Lung (tissue), 12 donors: ENCODE data around the gene VAMP5. TPM values are rescaled to one million over a fixed set of nuclear protein-coding genes. Genes with fewer than 3 reads are reported as not detected.

Source experiments
- ATAC-seq: fragments of 200-7000 bp; cut with Tn5 transposase; one replicate; pipeline ENCODE4 v1.9.1; 2020; ENCODE audit warnings: moderate number of reproducible peaks; ENCODE audit not compliant: insufficient read depth, low FRiP score
- DNase-seq, 3 donors: peaks; one replicate each; pipeline ENCODE4 v3.0.0-alpha.2; 2013 to 2017
- H3K27ac ChIP-seq, 2 donors: one replicate each; pipeline ENCODE4 v1.5.1; 2013; ENCODE audit warnings: mild to moderate bottlenecking in 2 of 2, moderate library complexity in 2 of 2, control low read depth in 1 of 2, inconsistent platforms in 1 of 2, low read depth in 1 of 2, low read length in 1 of 2
- H3K27me3 ChIP-seq, 3 donors: one replicate each; pipeline ENCODE4 v1.5.1; 2013; ENCODE audit warnings: low read length in 2 of 3; ENCODE audit not compliant: control insufficient read depth in 3 of 3, insufficient read depth in 3 of 3
- H3K36me3 ChIP-seq, 4 donors: one replicate each; pipeline ENCODE4 v1.5.1; 2013; ENCODE audit warnings: low read length in 4 of 4, mild to moderate bottlenecking in 1 of 4, moderate library complexity in 1 of 4; ENCODE audit not compliant: control insufficient read depth in 4 of 4, insufficient read depth in 4 of 4
- H3K4me1 ChIP-seq, 5 donors: one replicate each; pipeline ENCODE4 v1.5.1; 2013; ENCODE audit warnings: low read length in 5 of 5, mild to moderate bottlenecking in 2 of 5, moderate library complexity in 1 of 5; ENCODE audit not compliant: control insufficient read depth in 5 of 5, insufficient read depth in 5 of 5
- H3K4me3 ChIP-seq: one replicate; pipeline ENCODE4 v1.5.1; 2013; ENCODE audit warnings: mild to moderate bottlenecking, control low read depth, moderate library complexity
- H3K9ac ChIP-seq, 2 donors: one replicate each; pipeline ENCODE4 v1.5.1; 2013; ENCODE audit warnings: low read length in 2 of 2, control low read depth in 1 of 2; ENCODE audit not compliant: insufficient read depth in 1 of 2
- H3K9me3 ChIP-seq, 4 donors: one replicate each; pipeline ENCODE4 v1.5.1; 2013; ENCODE audit warnings: low read length in 3 of 4, mild to moderate bottlenecking in 1 of 4, moderate library complexity in 1 of 4; ENCODE audit not compliant: control insufficient read depth in 4 of 4, insufficient read depth in 3 of 4
- WGBS, 2 donors: extraction: QIAGEN DNeasy Blood & Tissue Kit; methylation state at CpG; one replicate each; pipeline ENCODE4 v1.1.7; 2013; 5-methylcytosine and 5-hydroxymethylcytosine counted together
- polyA plus RNA-seq, 2 donors: library from polyadenylated mRNA; stranded (reverse); fragments of 200-250 nt; gene quantifications; one replicate each; pipeline ENCODE4 v1.2.1, GENCODE V29; 2013
- total RNA-seq, 2 donors: library from RNA; depleted of rRNA in 1 of 2; stranded (reverse); fragments of >200 nt in 1 of 2; gene quantifications; one replicate each; pipeline ENCODE4 v1.2.1, GENCODE V29; 2014 to 2021
- TF ChIP-seq, protein P1 (sequence below): IDR thresholded peaks from 2 replicates; pipeline ENCODE4 v1.5.1; 2012; ENCODE audit warnings: mild to moderate bottlenecking; ENCODE audit errors: control extremely low read depth, extremely low read depth
- donor health status: control.
- donor health status: control.
- donor health status: Bipolar disorder and iron deficiency.
- donor health status: healthy.
- donor health status: DM: yes; HTN: yes; CAD: no.

VAMP5 gene
- total and polyA plus RNA-seq, 4 donors: 18.5 to 165 (median 73.0) TPM

DNA sequence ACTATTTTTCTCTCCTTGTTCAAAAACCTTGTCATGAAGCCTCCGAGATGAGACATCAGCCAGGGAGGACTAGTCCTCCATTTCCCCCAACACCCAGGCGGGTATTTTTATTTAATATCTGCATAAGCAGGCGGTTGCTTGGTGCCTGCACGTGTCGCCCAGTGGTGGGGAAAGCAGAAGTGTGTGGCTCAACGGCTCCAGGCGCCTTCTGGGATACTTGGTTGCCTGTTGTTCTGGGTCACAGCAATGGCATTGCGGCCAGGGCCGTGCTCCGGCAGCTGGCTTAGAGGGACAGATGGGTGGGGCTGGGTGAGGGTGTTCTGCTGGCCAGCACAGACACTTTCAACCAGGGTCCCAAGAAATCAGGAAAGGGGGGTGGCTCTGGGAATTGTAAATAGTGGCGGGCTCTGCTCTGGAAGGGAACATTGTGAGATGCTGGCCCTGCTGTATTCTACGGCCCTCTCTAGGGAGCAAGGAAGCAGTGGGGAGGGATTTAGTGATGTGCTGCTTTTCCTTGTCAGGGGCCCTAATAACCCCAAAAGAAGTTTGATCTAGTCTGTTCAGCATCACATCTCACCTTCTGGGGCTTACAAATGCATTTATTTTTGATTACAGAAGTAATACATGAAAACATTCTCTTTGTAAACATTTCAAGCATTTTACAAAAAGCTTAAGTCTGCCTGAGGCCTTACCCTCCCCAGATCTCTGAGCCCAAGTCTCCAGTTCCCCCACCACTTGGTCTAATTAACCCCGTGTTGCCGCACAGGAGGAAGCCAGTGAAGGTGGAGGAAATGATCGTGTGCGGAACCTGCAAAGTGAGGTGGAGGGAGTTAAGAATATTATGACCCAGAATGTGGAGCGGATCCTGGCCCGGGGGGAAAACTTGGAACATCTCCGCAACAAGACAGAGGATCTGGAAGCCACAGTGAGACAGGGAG is 5.7 kb upstream of the VAMP5 start:
- Histone ChIP-seq H3K9ac (peak overlapping the region; percentile 25 to 30), H3K27me3 (no peaks in the 10 kb centered on the region), H3K4me3 (peak overlapping the region; percentile 27), H3K4me1 (peaks cover 0 to 40% (median 21%) of the 10 kb centered on the region in 5 donors), H3K9me3 (no peaks in the 10 kb centered on the region), H3K27ac (peak overlapping the region; percentile 33 to 96), H3K36me3 (peaks cover 0 to 7% (median 0%) of the 10 kb centered on the region in 4 donors)
- WGBS, 2 donors: 7 to 13% methylated on average over 19 of the region's 19 CpGs
- DNase-seq: peak; percentile 55 to 71 (median 64)
- peak; percentile 65 for ATAC-seq
- TF ChIP-seq, protein P1, sequence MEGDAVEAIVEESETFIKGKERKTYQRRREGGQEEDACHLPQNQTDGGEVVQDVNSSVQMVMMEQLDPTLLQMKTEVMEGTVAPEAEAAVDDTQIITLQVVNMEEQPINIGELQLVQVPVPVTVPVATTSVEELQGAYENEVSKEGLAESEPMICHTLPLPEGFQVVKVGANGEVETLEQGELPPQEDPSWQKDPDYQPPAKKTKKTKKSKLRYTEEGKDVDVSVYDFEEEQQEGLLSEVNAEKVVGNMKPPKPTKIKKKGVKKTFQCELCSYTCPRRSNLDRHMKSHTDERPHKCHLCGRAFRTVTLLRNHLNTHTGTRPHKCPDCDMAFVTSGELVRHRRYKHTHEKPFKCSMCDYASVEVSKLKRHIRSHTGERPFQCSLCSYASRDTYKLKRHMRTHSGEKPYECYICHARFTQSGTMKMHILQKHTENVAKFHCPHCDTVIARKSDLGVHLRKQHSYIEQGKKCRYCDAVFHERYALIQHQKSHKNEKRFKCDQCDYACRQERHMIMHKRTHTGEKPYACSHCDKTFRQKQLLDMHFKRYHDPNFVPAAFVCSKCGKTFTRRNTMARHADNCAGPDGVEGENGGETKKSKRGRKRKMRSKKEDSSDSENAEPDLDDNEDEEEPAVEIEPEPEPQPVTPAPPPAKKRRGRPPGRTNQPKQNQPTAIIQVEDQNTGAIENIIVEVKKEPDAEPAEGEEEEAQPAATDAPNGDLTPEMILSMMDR: no peak

DNA sequence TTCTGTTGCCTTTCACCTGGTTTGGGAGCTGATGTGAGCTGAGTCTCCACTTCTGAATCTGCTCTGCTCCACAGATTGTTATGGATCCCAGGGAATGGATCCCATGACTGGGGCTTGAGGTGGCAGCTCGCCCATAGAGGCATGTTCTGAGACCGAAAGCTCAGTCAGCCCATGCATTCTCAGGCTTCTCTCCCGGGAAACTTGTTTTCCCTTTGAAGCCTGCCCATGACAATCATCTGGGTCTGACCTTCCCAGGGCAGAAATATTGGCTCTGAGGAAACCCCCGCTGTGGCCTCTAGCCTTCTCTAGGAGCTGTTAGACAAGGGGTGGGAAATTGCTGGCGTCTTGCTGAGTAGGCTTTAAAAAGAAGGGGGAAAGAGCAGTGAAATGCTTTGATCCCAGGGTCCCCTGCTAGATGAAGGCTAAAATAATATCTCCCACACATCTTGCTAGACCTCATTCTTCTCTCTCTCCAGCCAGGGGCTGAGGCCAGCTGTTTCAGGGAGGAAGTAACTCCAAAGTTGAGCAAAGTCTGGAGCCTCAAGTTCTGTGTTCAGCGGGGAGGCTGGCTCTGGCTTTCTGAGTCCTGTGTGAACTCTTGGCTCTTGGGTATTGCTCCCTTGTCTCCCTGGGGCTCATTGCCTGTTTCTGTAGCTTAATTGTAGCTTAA is 4.8 kb upstream of the VAMP5 start:
- Histone ChIP-seq H3K4me1 (peaks cover 0 to 46% (median 23%) of the 10 kb centered on the region in 5 donors), H3K9me3 (no peaks in the 10 kb centered on the region), H3K9ac (peak overlapping the region in 1 of 2 donors; percentile 30), H3K27ac (peak overlapping the region; percentile 10 to 96), H3K4me3 (no peak overlapping the region), H3K27me3 (no peaks in the 10 kb centered on the region), H3K36me3 (peaks cover 0 to 7% (median 0%) of the 10 kb centered on the region in 4 donors)
- TF ChIP-seq, protein P1: no peak
- WGBS, 2 donors: 21 to 28% methylated on average over 6 of the region's 6 CpGs
- no peak for ATAC-seq
- DNase-seq: peak; percentile 47 to 81 (median 71)

- Histone ChIP-seq H3K36me3 (peaks cover 0 to 7% (median 0%) of the 10 kb centered on the region in 4 donors), H3K9ac (no peak overlapping the region), H3K4me3 (no peak overlapping the region), H3K9me3 (no peaks in the 10 kb centered on the region), H3K27ac (peak overlapping the region in 1 of 2 donors; percentile 96), H3K27me3 (no peaks in the 10 kb centered on the region), H3K4me1 (peaks cover under 1 to 54% (median 25%) of the 10 kb centered on the region in 5 donors)
- no peak for ATAC-seq
- WGBS, 2 donors: 64 to 77% methylated on average over 3 of the region's 3 CpGs
- no peak for DNase-seq
- TF ChIP-seq, protein P1: no peak
These were observed 4.0 kb upstream of the VAMP5 start for GRCh38 chr2:85580206-85580605.
